ENCODE data around the gene FAHD1. TPM values are rescaled to one million over a fixed set of nuclear protein-coding genes. Genes with fewer than 3 reads are reported as not detected.

The FAHD1 gene
- total RNA-seq, 2 experiments from 2014 or later: 17.9 to 20.1 TPM

- H3K4me1 Mint-ChIP-seq: peaks cover 10% of the 10 kb centered on the region
- no peaks in the 10 kb centered on the region for H3K27me3 Mint-ChIP-seq
- DNase-seq: no peak
- H3K9me3 Mint-ChIP-seq: no peaks in the 10 kb centered on the region
- H3K36me3 Mint-ChIP-seq: peaks cover 10% of the 10 kb centered on the region
- H3K27ac Mint-ChIP-seq: no peak overlapping the region
- H3K4me3 Mint-ChIP-seq: peak overlapping the region; percentile 32
Measured at GRCh38 chr16:1786242-1787055, 40.6 kb upstream of the FAHD1 start.

GRCh38 chr16:1787056-1787321, 40.0 kb upstream of the FAHD1 start:
- Mint-ChIP-seq H3K36me3 (peaks cover 10% of the 10 kb centered on the region), H3K27ac (no peak overlapping the region), H3K9me3 (no peaks in the 10 kb centered on the region), H3K4me1 (peaks cover 7% of the 10 kb centered on the region), H3K4me3 (no peak overlapping the region), H3K27me3 (no peaks in the 10 kb centered on the region)
- DNase-seq: no peak

GRCh38 chr16:1787322-1788094, 39.5 kb upstream of the FAHD1 start:
- Mint-ChIP-seq H3K4me1 (peaks cover 7% of the 10 kb centered on the region), H3K27ac (no peak overlapping the region), H3K9me3 (no peaks in the 10 kb centered on the region), H3K27me3 (no peaks in the 10 kb centered on the region), H3K4me3 (no peak overlapping the region), H3K36me3 (peaks cover 10% of the 10 kb centered on the region)
- no peak for DNase-seq

- Mint-ChIP-seq H3K27me3 (no peaks in the 10 kb centered on the region), H3K4me1 (peaks cover 7% of the 10 kb centered on the region), H3K27ac (no peak overlapping the region), H3K9me3 (no peaks in the 10 kb centered on the region), H3K36me3 (peaks cover 10% of the 10 kb centered on the region), H3K4me3 (no peak overlapping the region)
- DNase-seq: no peak
Measured at GRCh38 chr16:1788095-1788707, 38.8 kb upstream of the FAHD1 start.

GRCh38 chr16:1788708-1789100, 38.3 kb upstream of the FAHD1 start:
- Mint-ChIP-seq H3K4me1 (peaks cover 7% of the 10 kb centered on the region), H3K27ac (no peak overlapping the region), H3K27me3 (no peaks in the 10 kb centered on the region), H3K36me3 (peaks cover 6% of the 10 kb centered on the region), H3K9me3 (no peaks in the 10 kb centered on the region), H3K4me3 (no peak overlapping the region)
- no peak for DNase-seq

- no peak for DNase-seq
- no peak overlapping the region for H3K27ac Mint-ChIP-seq
- no peak overlapping the region for H3K4me3 Mint-ChIP-seq
- no peaks in the 10 kb centered on the region for H3K9me3 Mint-ChIP-seq
- H3K4me1 Mint-ChIP-seq: peaks cover 5% of the 10 kb centered on the region
- no peaks in the 10 kb centered on the region for H3K27me3 Mint-ChIP-seq
- peaks cover 2% of the 10 kb centered on the region for H3K36me3 Mint-ChIP-seq
Measured at GRCh38 chr16:1789643-1790045, 37.4 kb upstream of the FAHD1 start.

- no peak overlapping the region for H3K4me3 Mint-ChIP-seq
- DNase-seq: no peak
- H3K27me3 Mint-ChIP-seq: no peaks in the 10 kb centered on the region
- no peak overlapping the region for H3K27ac Mint-ChIP-seq
- peaks cover 3% of the 10 kb centered on the region for H3K4me1 Mint-ChIP-seq
- H3K36me3 Mint-ChIP-seq: peaks cover 2% of the 10 kb centered on the region
- no peaks in the 10 kb centered on the region for H3K9me3 Mint-ChIP-seq
Measured at GRCh38 chr16:1790261-1790610, 36.8 kb upstream of the FAHD1 start.

- H3K4me1 Mint-ChIP-seq: peaks cover under 1% of the 10 kb centered on the region
- no peak for DNase-seq
- no peaks in the 10 kb centered on the region for H3K27me3 Mint-ChIP-seq
- peaks cover 2% of the 10 kb centered on the region for H3K36me3 Mint-ChIP-seq
- H3K27ac Mint-ChIP-seq: no peak overlapping the region
- H3K4me3 Mint-ChIP-seq: no peak overlapping the region
- H3K9me3 Mint-ChIP-seq: no peaks in the 10 kb centered on the region
Measured at GRCh38 chr16:1790611-1791255, 36.3 kb upstream of the FAHD1 start.

GRCh38 chr16:1791256-1791942, 35.6 kb upstream of the FAHD1 start:
- Mint-ChIP-seq H3K9me3 (no peaks in the 10 kb centered on the region), H3K4me1 (no peaks in the 10 kb centered on the region), H3K36me3 (peaks cover 2% of the 10 kb centered on the region), H3K27ac (no peak overlapping the region), H3K27me3 (no peaks in the 10 kb centered on the region), H3K4me3 (no peak overlapping the region)
- DNase-seq: no peak

GRCh38 chr16:1791943-1792812, 34.8 kb upstream of the FAHD1 start:
- no peak overlapping the region for H3K27ac Mint-ChIP-seq
- peaks cover 4% of the 10 kb centered on the region for H3K36me3 Mint-ChIP-seq
- no peak for DNase-seq
- no peaks in the 10 kb centered on the region for H3K27me3 Mint-ChIP-seq
- no peak overlapping the region for H3K4me3 Mint-ChIP-seq
- H3K9me3 Mint-ChIP-seq: peaks cover 1% of the 10 kb centered on the region
- no peaks in the 10 kb centered on the region for H3K4me1 Mint-ChIP-seq

GRCh38 chr16:1792836-1793577, 34.0 kb upstream of the FAHD1 start:
- Mint-ChIP-seq H3K36me3 (peaks cover 5% of the 10 kb centered on the region), H3K27me3 (no peaks in the 10 kb centered on the region), H3K4me3 (no peak overlapping the region), H3K4me1 (no peaks in the 10 kb centered on the region), H3K9me3 (peaks cover 5% of the 10 kb centered on the region), H3K27ac (no peak overlapping the region)
- no peak for DNase-seq

- Mint-ChIP-seq H3K36me3 (peaks cover 5% of the 10 kb centered on the region), H3K4me3 (no peak within 1 kb of the TSS), H3K27ac (no peak within 1 kb of the TSS), H3K9me3 (peaks cover 5% of the 10 kb centered on the region), H3K4me1 (no peaks in the 10 kb centered on the region), H3K27me3 (no peaks in the 10 kb centered on the region)
- no peak for DNase-seq
Measured at GRCh38 chr16:1793578-1794220, 33.3 kb upstream of the FAHD1 start, which contains the start of gene IGFALS. Gene IGFALS (minus strand): TSS chr16:1793705. CDS start chr16:1793652, 53 bp downstream.

- Mint-ChIP-seq H3K27me3 (no peaks in the 10 kb centered on the region), H3K4me3 (no peak overlapping the region), H3K4me1 (no peaks in the 10 kb centered on the region)
Measured at GRCh38 chr16:1794221-1794871, 32.7 kb upstream of the FAHD1 start.

More at GRCh38 chr16:1794221-1794871, 32.7 kb upstream of the FAHD1 start:
- Mint-ChIP-seq H3K36me3 (peaks cover 5% of the 10 kb centered on the region), H3K27ac (no peak overlapping the region), H3K9me3 (peaks cover 7% of the 10 kb centered on the region)
- DNase-seq: no peak
